HG02623 (cell line): ENCODE data around the gene C16orf95.
"Not testable (repeated sequence)": the region's sequence is repeated elsewhere in the genome, so short reads cannot be mapped to it uniquely, and the experiment has no call there.

Experiments used
- ATAC-seq: cut with Tn5 transposase; IDR thresholded peaks from one replicate; pipeline ENCODE4 v1.9.1; 2021; ENCODE audit warnings: moderate library complexity; ENCODE audit not compliant: unreplicated experiment

Gene C16orf95

DNA sequence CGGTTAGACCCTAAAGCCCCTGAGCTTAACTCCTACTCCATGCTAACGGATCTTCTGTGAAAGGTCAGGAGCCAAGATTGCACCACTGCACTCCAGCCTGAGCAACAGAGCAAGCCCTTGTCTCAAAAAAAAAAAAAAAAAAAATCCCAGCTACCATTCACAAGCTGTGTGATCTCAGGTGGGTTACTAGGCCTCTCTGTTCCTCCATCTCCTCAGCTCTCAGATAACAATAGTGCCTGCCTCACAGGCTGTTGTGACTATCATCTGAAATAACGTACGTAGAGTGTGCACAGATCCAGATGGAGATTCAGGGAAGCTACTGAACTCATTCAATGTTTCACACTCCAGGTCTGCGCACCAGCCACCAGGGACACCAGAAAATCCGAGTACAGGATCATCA lies 57.8 kb downstream of the C16orf95 start:
- no peak for ATAC-seq

DNA sequence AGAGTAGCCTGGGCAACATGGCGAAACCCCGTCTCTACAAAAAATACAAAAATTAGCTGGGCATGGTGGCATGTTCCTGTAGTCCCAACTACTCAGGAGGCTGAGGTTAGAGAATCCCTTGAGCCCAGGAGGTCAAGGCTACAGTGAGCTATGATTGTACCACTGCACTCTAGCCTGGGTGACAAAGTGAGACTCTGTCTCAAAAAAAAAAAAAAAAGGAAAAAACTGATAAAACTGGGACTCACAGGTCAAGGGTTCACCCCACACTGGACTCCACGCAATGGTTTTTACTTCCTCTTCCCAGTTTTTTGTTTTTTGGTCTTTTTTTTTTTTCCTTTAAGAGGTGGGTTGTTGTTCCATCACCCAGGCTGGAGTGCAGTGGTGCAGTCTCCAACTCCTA lies 58.5 kb downstream of the C16orf95 start:
- ATAC-seq, result not testable (repeated sequence)

DNA sequence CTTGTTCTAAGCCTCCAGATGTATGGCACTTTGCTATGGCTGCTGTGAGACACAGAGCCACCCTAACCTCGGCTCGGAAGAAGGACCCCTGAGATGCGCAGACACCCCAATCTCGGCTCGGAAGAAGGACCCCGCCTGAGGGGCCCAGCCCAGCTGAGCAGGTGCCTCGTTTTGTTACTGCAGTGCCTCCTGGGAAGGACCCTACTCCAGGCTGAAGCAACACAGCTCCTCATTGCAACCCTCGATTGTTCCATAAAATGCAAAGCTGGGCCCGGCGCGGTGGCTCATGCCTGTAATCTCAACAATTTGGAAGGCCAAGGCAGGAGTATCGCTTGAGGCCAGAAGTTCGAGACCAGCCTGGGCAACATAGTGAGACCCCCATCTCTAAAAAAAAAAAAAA lies 61.3 kb downstream of the C16orf95 start:
- no peak for ATAC-seq

DNA sequence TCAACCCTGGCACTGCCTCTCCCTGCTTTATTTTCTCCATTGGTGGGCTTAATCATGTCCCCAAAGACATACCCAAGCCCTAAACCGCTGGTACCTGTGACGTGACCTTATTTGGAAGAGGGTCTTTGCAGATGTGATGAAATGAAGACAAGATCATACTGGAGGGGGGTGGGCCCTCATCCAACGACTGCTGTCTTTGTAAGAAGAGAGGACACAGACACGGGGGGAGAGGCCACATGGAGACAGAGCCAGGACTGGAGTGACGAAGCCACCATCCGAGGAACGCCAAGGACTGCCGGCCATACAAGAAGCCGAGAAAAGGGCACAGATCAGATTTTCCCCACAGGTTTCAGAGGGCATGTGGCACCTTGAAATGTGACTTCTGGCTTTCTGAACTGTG lies 62.5 kb downstream of the C16orf95 start:
- ATAC-seq, result no peak

DNA sequence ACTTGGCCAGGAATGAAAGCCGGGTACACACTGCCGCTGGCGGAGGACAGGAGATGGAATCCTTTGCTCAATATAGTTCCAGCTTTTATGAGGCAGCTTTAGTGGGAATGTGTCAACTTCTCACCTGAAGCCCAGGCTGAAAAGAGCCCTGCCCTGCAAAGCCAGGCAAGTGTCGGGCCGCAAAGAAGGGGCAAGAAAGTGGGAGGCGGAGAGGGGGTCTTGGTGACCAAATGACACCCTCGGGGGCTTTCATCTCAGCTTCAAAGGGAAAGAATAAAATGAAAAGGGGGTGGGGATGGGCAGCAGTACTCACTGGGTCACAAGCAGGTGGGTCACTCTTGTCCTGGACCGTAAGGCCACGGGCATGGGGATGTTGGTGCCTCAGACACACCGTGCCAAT lies 62.9 kb downstream of the C16orf95 start:
- no peak for ATAC-seq

DNA sequence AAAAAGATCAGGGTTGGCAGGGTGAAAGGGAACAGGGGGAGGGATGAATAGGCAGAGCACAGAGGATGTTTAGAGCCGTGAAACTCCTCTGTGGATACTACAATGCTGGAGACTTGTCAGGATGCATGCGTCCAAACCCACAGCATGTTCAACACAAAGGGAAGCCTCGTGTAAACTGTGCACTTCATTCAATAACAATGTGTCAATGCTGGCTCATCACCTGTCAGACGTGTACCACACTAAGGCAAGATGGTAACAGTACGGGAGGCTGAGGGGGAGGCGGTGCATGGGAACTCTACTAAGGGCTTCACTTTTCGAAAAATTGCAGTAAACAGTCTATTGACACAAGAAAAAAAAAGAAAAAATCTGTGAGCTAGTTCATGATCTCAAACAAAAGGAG lies 63.7 kb downstream of the C16orf95 start:
- ATAC-seq, result no peak
